Liver (tissue), 2 donors: ENCODE results near the gene ST6GALNAC3.

Experiments used
- FOXA2 ChIP-seq: IDR thresholded peaks from 2 replicates; pipeline ENCODE4 v1.6.1; 2016; ENCODE audit warnings: antibody characterized with exemption
- TF ChIP-seq, protein P1 (sequence below): fragments of 150-350 bp; IDR thresholded peaks from 2 replicates; pipeline ENCODE4 v1.5.1; 2017; ENCODE audit warnings: improper control_type of control experiment, low read depth, low read length; ENCODE audit not compliant: missing input control
- TF ChIP-seq, protein P2 (sequence below): IDR thresholded peaks from 2 replicates; pipeline ENCODE4 v1.6.1; 2016; ENCODE audit warnings: antibody characterized with exemption, mild to moderate bottlenecking
- TF ChIP-seq, protein P3 (sequence below): IDR thresholded peaks from 2 replicates; pipeline ENCODE4 v1.6.1; 2016; ENCODE audit warnings: antibody characterized with exemption
- donor health status: healthy.

DNA sequence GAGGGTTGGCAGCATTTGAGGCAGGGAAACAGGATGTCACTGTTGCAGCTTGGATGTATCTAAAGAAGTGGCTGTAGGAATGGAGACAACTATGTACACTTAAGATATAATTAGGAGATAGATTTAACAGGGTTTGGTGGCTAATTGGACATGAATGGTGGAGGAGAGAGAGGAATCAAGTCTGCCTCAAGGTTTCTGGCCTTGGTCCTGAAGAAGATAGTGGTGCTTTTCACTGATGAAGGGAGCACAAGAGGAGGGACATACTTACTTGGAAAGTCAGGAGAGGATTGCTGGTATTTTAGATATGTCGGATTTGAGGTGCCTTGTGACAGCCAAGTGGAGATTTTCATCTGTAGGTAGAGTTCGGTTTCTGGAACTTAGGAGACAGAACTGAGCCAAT, 123.9 kb downstream of the ST6GALNAC3 start:
- TF ChIP-seq, protein P1, sequence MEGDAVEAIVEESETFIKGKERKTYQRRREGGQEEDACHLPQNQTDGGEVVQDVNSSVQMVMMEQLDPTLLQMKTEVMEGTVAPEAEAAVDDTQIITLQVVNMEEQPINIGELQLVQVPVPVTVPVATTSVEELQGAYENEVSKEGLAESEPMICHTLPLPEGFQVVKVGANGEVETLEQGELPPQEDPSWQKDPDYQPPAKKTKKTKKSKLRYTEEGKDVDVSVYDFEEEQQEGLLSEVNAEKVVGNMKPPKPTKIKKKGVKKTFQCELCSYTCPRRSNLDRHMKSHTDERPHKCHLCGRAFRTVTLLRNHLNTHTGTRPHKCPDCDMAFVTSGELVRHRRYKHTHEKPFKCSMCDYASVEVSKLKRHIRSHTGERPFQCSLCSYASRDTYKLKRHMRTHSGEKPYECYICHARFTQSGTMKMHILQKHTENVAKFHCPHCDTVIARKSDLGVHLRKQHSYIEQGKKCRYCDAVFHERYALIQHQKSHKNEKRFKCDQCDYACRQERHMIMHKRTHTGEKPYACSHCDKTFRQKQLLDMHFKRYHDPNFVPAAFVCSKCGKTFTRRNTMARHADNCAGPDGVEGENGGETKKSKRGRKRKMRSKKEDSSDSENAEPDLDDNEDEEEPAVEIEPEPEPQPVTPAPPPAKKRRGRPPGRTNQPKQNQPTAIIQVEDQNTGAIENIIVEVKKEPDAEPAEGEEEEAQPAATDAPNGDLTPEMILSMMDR, result no peak
- TF ChIP-seq, protein P2, sequence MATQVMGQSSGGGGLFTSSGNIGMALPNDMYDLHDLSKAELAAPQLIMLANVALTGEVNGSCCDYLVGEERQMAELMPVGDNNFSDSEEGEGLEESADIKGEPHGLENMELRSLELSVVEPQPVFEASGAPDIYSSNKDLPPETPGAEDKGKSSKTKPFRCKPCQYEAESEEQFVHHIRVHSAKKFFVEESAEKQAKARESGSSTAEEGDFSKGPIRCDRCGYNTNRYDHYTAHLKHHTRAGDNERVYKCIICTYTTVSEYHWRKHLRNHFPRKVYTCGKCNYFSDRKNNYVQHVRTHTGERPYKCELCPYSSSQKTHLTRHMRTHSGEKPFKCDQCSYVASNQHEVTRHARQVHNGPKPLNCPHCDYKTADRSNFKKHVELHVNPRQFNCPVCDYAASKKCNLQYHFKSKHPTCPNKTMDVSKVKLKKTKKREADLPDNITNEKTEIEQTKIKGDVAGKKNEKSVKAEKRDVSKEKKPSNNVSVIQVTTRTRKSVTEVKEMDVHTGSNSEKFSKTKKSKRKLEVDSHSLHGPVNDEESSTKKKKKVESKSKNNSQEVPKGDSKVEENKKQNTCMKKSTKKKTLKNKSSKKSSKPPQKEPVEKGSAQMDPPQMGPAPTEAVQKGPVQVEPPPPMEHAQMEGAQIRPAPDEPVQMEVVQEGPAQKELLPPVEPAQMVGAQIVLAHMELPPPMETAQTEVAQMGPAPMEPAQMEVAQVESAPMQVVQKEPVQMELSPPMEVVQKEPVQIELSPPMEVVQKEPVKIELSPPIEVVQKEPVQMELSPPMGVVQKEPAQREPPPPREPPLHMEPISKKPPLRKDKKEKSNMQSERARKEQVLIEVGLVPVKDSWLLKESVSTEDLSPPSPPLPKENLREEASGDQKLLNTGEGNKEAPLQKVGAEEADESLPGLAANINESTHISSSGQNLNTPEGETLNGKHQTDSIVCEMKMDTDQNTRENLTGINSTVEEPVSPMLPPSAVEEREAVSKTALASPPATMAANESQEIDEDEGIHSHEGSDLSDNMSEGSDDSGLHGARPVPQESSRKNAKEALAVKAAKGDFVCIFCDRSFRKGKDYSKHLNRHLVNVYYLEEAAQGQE, result no peak
- TF ChIP-seq, protein P3, sequence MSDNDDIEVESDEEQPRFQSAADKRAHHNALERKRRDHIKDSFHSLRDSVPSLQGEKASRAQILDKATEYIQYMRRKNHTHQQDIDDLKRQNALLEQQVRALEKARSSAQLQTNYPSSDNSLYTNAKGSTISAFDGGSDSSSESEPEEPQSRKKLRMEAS, result no peak
- TF ChIP-seq FOXA2, result no peak
